WERI-Rb-1 (cell line): ENCODE results near the gene CACNA1E.

Experiments
- DNase-seq: peaks from one replicate; pipeline ENCODE4 v3.0.0-alpha.2; 2020
- H3K27ac ChIP-seq: fragments of 250-450 bp; sonication (Bioruptor Pico); 2 replicates; pipeline ENCODE4 v1.5.1; 2020; ENCODE audit warnings: mild to moderate bottlenecking, moderate library complexity
- H3K27me3 ChIP-seq: fragments of 250-450 bp; sonication (Bioruptor Pico); 2 replicates; pipeline ENCODE4 v1.5.1; 2021; ENCODE audit warnings: mild to moderate bottlenecking, low read depth, moderate library complexity; ENCODE audit not compliant: insufficient read depth, severe bottlenecking
- H3K36me3 ChIP-seq: fragments of 250-450 bp; sonication (Bioruptor Pico); 2 replicates; pipeline ENCODE4 v1.5.1; 2020; ENCODE audit warnings: mild to moderate bottlenecking, moderate library complexity
- H3K4me3 ChIP-seq: 2 replicates; pipeline ENCODE4 v1.5.1; 2011; ENCODE audit warnings: low read depth, mild to moderate bottlenecking, control low read depth, low read length
- H3K9me3 ChIP-seq: fragments of 250-450 bp; sonication (Bioruptor Pico); 2 replicates; pipeline ENCODE4 v1.5.1; 2021; ENCODE audit warnings: mild to moderate bottlenecking, moderate library complexity; ENCODE audit not compliant: severe bottlenecking
- CTCF ChIP-seq: IDR thresholded peaks from 2 replicates; pipeline ENCODE4 v1.5.1; 2011; ENCODE audit warnings: low read depth, mild to moderate bottlenecking, control low read depth, inconsistent platforms, low read length

The CACNA1E gene

GRCh38 chr1:181476581-181476980, 6.7 kb upstream of the CACNA1E start:
- H3K27ac ChIP-seq: no peak overlapping the region
- peaks cover 8% of the 10 kb centered on the region for H3K27me3 ChIP-seq
- no peak for TF ChIP-seq CTCF
- H3K9me3 ChIP-seq: no peaks in the 10 kb centered on the region
- DNase-seq: no peak
- no peaks in the 10 kb centered on the region for H3K36me3 ChIP-seq
- H3K4me3 ChIP-seq: no peak overlapping the region

- H3K27me3 ChIP-seq: peaks cover 17% of the 10 kb centered on the region
- DNase-seq: no peak
- no peak overlapping the region for H3K4me3 ChIP-seq
- H3K9me3 ChIP-seq: no peaks in the 10 kb centered on the region
- H3K27ac ChIP-seq: no peak overlapping the region
- no peak for TF ChIP-seq CTCF
- no peaks in the 10 kb centered on the region for H3K36me3 ChIP-seq
These were observed 5.0 kb upstream of the CACNA1E start for GRCh38 chr1:181478306-181478705.

- peak; percentile 57 for TF ChIP-seq CTCF
- H3K9me3 ChIP-seq: no peaks in the 10 kb centered on the region
- no peak overlapping the region for H3K4me3 ChIP-seq
- peak; percentile 13 for DNase-seq
- H3K27me3 ChIP-seq: peaks cover 17% of the 10 kb centered on the region
- no peaks in the 10 kb centered on the region for H3K36me3 ChIP-seq
- H3K27ac ChIP-seq: no peak overlapping the region
These were observed 4.1 kb upstream of the CACNA1E start for GRCh38 chr1:181479137-181479745.

- Histone ChIP-seq H3K27ac (no peak overlapping the region), H3K36me3 (no peaks in the 10 kb centered on the region), H3K9me3 (no peaks in the 10 kb centered on the region), H3K27me3 (peaks cover 32% of the 10 kb centered on the region), H3K4me3 (no peak overlapping the region)
- DNase-seq: no peak
- TF ChIP-seq CTCF: no peak
These were observed 1.3 kb upstream of the CACNA1E start for GRCh38 chr1:181482001-181482430.

- no peaks in the 10 kb centered on the region for H3K36me3 ChIP-seq
- DNase-seq: no peak
- TF ChIP-seq CTCF: no peak
- H3K27ac ChIP-seq: no peak overlapping the region
- no peaks in the 10 kb centered on the region for H3K9me3 ChIP-seq
- peaks cover 32% of the 10 kb centered on the region for H3K27me3 ChIP-seq
- no peak overlapping the region for H3K4me3 ChIP-seq
These were observed 614 bp upstream of the CACNA1E start for GRCh38 chr1:181482521-181483284.
